Small intestine (tissue), 7 donors: Measurements from ENCODE around the gene TAS1R1. TPM values are rescaled to one million over a fixed set of nuclear protein-coding genes. Genes with fewer than 3 reads are reported as not detected.

Experiments
- DNase-seq, 2 donors: peaks; one replicate each; pipeline versions ENCODE4 v3.0.0 to v3.0.0-alpha.2; 2013
- FAIRE-seq: peaks from 2 replicates; lab custom pipeline; 2012; peaks lifted over from hg19 to GRCh38; lab: Jason Lieb, UNC
- H3K27ac ChIP-seq, 3 donors: one replicate each; pipeline ENCODE4 v1.5.1; 2013; ENCODE audit warnings: low read length in 2 of 3, mild to moderate bottlenecking in 2 of 3, control low read depth in 1 of 3, inconsistent platforms in 1 of 3, low read depth in 1 of 3, moderate library complexity in 1 of 3
- H3K27me3 ChIP-seq, 3 donors: one replicate each; pipeline ENCODE4 v1.6.1; 2013; ENCODE audit warnings: low read length in 3 of 3, inconsistent platforms in 1 of 3; ENCODE audit not compliant: control insufficient read depth in 3 of 3, insufficient read depth in 3 of 3
- H3K36me3 ChIP-seq, 3 donors: one replicate each; pipeline ENCODE4 v1.6.1; 2013; ENCODE audit warnings: low read length in 3 of 3, inconsistent platforms in 1 of 3, low read depth in 1 of 3, mild to moderate bottlenecking in 1 of 3, moderate library complexity in 1 of 3; ENCODE audit not compliant: control insufficient read depth in 3 of 3, insufficient read depth in 2 of 3
- H3K4me1 ChIP-seq, 3 donors: one replicate each; pipeline ENCODE4 v1.6.1; 2013; ENCODE audit warnings: low read length in 2 of 3, inconsistent platforms in 1 of 3, low read depth in 1 of 3, mild to moderate bottlenecking in 1 of 3, moderate library complexity in 1 of 3; ENCODE audit not compliant: control insufficient read depth in 3 of 3, insufficient read depth in 2 of 3
- H3K4me3 ChIP-seq, 3 donors: one replicate each; pipeline ENCODE4 v1.5.1; 2013; ENCODE audit warnings: low read length in 3 of 3, control low read depth in 1 of 3, inconsistent platforms in 1 of 3, low read depth in 1 of 3, mild to moderate bottlenecking in 1 of 3, moderate library complexity in 1 of 3
- H3K9me3 ChIP-seq, 2 donors: one replicate each; pipeline ENCODE4 v1.6.1; 2013; ENCODE audit warnings: low read depth in 1 of 2, low read length in 1 of 2; ENCODE audit not compliant: control insufficient read depth in 2 of 2, insufficient read depth in 1 of 2
- WGBS, 3 donors: extraction: QIAGEN DNeasy Blood & Tissue Kit; methylation state at CpG; one replicate each; pipeline ENCODE4 v1.1.7; 2013; 5-methylcytosine and 5-hydroxymethylcytosine counted together
- polyA plus RNA-seq, 4 donors: library from polyadenylated mRNA; stranded (reverse) in 3 of 4; unstranded in 1 of 4; fragments of 200-250 nt in 3 of 4; fragments of 120-200 nt in 1 of 4; gene quantifications; one replicate each; pipeline versions ENCODE4 v1.2.1 to v1.2.3, GENCODE V29; 2013
- donor health status: healthy with polysubstance abuse.
- donor health status: control.
- donor health status: control.
- donor health status: Bipolar disorder and iron deficiency.
- donor health status: healthy.

The TAS1R1 gene
- polyA plus RNA-seq, 4 donors: 0.07 to 0.27 (median 0.13) TPM; not detected in 1

- no peak for DNase-seq
- Histone ChIP-seq H3K9me3 (no peaks in the 10 kb centered on the region), H3K27me3 (no peaks in the 10 kb centered on the region), H3K27ac (no peak overlapping the region), H3K4me3 (no peak overlapping the region), H3K4me1 (no peaks in the 10 kb centered on the region), H3K36me3 (no peaks in the 10 kb centered on the region)
- 54 to 68% (median 66%) methylated on average over 20 of the region's 20 CpGs for WGBS, 3 donors
- no peak for FAIRE-seq
Measured at GRCh38 chr1:6509220-6509918, 45.7 kb upstream of the TAS1R1 start.

- FAIRE-seq: no peak
- no peaks in the 10 kb centered on the region for H3K36me3 ChIP-seq
- WGBS, 3 donors: 75 to 79% (median 76%) methylated on average over 8 to 10 of the region's 10 CpGs
- no peak overlapping the region for H3K4me3 ChIP-seq
- no peaks in the 10 kb centered on the region for H3K27me3 ChIP-seq
- no peak for DNase-seq
- no peak overlapping the region for H3K27ac ChIP-seq
- H3K4me1 ChIP-seq: no peaks in the 10 kb centered on the region
- no peaks in the 10 kb centered on the region for H3K9me3 ChIP-seq
Measured at GRCh38 chr1:6509919-6510291, 45.2 kb upstream of the TAS1R1 start.

DNA sequence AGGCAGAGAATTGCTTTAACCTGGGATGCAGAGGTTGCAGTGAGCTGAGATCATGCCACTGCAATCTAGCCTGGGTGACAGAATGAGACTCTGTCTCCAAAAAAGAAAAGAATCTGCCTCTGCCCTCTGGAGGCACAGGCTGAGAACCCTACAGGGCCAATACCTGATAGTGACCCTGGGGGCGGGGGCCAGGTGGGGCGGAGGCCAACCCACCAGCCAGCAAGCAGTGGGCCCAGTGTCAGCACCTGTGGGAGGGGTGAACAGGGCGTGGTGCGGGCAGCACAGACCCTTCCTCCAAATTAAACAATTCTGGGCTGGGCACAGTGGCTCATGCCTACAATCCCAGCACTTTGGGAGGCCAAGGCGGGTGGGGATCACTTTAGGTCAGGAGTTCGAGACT, 44.6 kb upstream of the TAS1R1 start:
- H3K36me3 ChIP-seq: no peaks in the 10 kb centered on the region
- no peak for DNase-seq
- H3K27me3 ChIP-seq: no peaks in the 10 kb centered on the region
- no peak overlapping the region for H3K27ac ChIP-seq
- H3K4me3 ChIP-seq: no peak overlapping the region
- no peaks in the 10 kb centered on the region for H3K9me3 ChIP-seq
- no peak for FAIRE-seq
- H3K4me1 ChIP-seq: no peaks in the 10 kb centered on the region
- WGBS, 3 donors: 76 to 90% (median 81%) methylated on average over 6 of the region's 6 CpGs

- Histone ChIP-seq H3K4me3 (no peak overlapping the region), H3K9me3 (no peaks in the 10 kb centered on the region), H3K4me1 (no peaks in the 10 kb centered on the region), H3K27me3 (no peaks in the 10 kb centered on the region), H3K27ac (no peak overlapping the region), H3K36me3 (no peaks in the 10 kb centered on the region)
- 73 to 83% (median 73%) methylated on average over 6 of the region's 6 CpGs for WGBS, 3 donors
- DNase-seq (no peak), FAIRE-seq (no peak)
Measured at GRCh38 chr1:6511056-6511455, 44.1 kb upstream of the TAS1R1 start.

DNA sequence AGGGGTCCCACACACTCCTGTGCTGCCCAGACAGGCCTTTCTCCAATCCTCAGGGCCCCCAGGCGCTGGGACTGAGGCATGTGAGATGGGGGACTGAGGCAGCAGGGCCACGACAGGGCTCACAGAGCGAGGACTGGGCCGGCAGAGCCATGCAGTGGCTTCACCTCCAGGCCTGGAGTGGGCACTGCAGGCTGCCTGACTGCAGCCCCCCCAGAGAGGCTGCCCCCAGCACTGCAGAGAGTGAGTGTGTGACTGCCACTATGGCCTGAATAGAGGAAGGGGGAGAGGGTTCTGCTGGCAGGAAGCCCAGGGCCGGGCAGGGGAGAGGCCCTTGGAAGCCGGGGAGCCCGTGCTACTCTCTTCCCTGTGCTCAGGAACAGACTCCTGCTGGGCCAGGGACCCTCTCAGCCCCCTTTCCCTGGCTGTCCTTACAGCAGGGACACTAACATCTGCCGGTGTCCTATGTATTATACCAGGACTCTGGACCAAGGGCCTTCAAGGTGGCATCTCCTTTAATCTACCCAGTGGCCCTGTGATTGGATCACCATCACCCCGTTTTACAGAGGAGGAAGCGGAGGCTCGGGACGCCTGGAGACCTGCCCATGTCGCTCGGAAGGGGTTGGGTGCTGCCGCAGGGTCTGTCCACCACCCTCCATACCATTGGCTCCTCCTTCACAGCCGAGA, 43.4 kb upstream of the TAS1R1 start:
- Histone ChIP-seq H3K4me3 (no peak overlapping the region), H3K4me1 (no peaks in the 10 kb centered on the region), H3K27ac (no peak overlapping the region), H3K36me3 (no peaks in the 10 kb centered on the region), H3K27me3 (no peaks in the 10 kb centered on the region), H3K9me3 (no peaks in the 10 kb centered on the region)
- DNase-seq (no peak), FAIRE-seq (no peak)
- 81 to 88% (median 86%) methylated on average over 16 of the region's 16 CpGs for WGBS, 3 donors

- FAIRE-seq (no peak), DNase-seq (no peak)
- H3K36me3 ChIP-seq: no peaks in the 10 kb centered on the region
Measured at GRCh38 chr1:6512245-6512907, 42.7 kb upstream of the TAS1R1 start.

GRCh38 chr1:6512908-6513280, 42.2 kb upstream of the TAS1R1 start:
- WGBS, 3 donors: 78 to 89% (median 80%) methylated on average over 8 of the region's 8 CpGs
- Histone ChIP-seq H3K36me3 (no peaks in the 10 kb centered on the region), H3K4me3 (no peak overlapping the region), H3K27ac (no peak overlapping the region), H3K27me3 (no peaks in the 10 kb centered on the region), H3K9me3 (no peaks in the 10 kb centered on the region), H3K4me1 (no peaks in the 10 kb centered on the region)
- DNase-seq (no peak), FAIRE-seq (no peak)

More at GRCh38 chr1:6512245-6512907, 42.7 kb upstream of the TAS1R1 start:
- no peaks in the 10 kb centered on the region for H3K27me3 ChIP-seq
- no peaks in the 10 kb centered on the region for H3K4me1 ChIP-seq
- no peaks in the 10 kb centered on the region for H3K9me3 ChIP-seq
- WGBS, 3 donors: 80 to 83% (median 83%) methylated on average over 17 to 19 of the region's 19 CpGs
- H3K4me3 ChIP-seq: no peak overlapping the region
- H3K27ac ChIP-seq: no peak overlapping the region

GRCh38 chr1:6513320-6513801, 41.7 kb upstream of the TAS1R1 start:
- WGBS, 3 donors: 77 to 80% (median 78%) methylated on average over 9 of the region's 9 CpGs
- Histone ChIP-seq H3K27ac (no peak overlapping the region), H3K4me1 (no peaks in the 10 kb centered on the region), H3K4me3 (no peak overlapping the region), H3K36me3 (no peaks in the 10 kb centered on the region), H3K27me3 (no peaks in the 10 kb centered on the region), H3K9me3 (no peaks in the 10 kb centered on the region)
- no peak for DNase-seq
- no peak for FAIRE-seq
